IMR-90 (cell line): Measurements from ENCODE around the gene FCRL5. TPM values are rescaled to one million over a fixed set of nuclear protein-coding genes. Genes with fewer than 3 reads are reported as not detected.

Experiments
- ATAC-seq: fragments of 200-7000 bp; cut with Tn5 transposase; 2 replicates; pipeline ENCODE4 v1.9.1; 2020; ENCODE audit warnings: low read depth, mild to moderate bottlenecking, moderate library complexity
- BruUV-seq: library from RNA; stranded (reverse); fragments of 400-500 nt; replicated peaks from 2 replicates; lab custom pipeline; 2021; lab: Mats Ljungman, UMichigan
- CTCF ChIA-PET: fragments of 300-600 bp; formaldehyde crosslinking; extraction: SDS; loops from one replicate; lab custom pipeline; 2021; ENCODE audit warnings: antibody characterized with exemption; lab: Yijun Ruan, JAX
- POLR2A ChIA-PET: fragments of 300-600 bp; sonication (Branson Sonifier 250); formaldehyde crosslinking; loops from one replicate; lab custom pipeline; 2022; ENCODE audit warnings: antibody characterized with exemption; ENCODE audit not compliant: unreplicated experiment; lab: Charles Lee
- DNase-seq: peaks from one replicate; pipeline ENCODE4 v3.0.0; 2013
- H2AFZ ChIP-seq: replicated peaks from 2 replicates; pipeline ENCODE3; 2013; ENCODE audit warnings: low read length, mild to moderate bottlenecking; ENCODE audit not compliant: poor library complexity
- H2AK5ac ChIP-seq: 2 replicates; pipeline ENCODE4 v1.6.1; 2013; ENCODE audit warnings: low read depth, low read length, inconsistent platforms
- H2AK9ac ChIP-seq: replicated peaks from 2 replicates; pipeline ENCODE3; 2013; ENCODE audit warnings: mild to moderate bottlenecking, low read depth, low read length, moderate library complexity; ENCODE audit not compliant: poor library complexity
- H2BK120ac ChIP-seq: 2 replicates; pipeline ENCODE4 v1.6.1; 2013; ENCODE audit warnings: low read depth, low read length, inconsistent platforms
- H2BK15ac ChIP-seq: 3 replicates; pipeline ENCODE4 v1.6.1; 2013; ENCODE audit warnings: low read depth, low read length, inconsistent platforms
- H2BK20ac ChIP-seq: 2 replicates; pipeline ENCODE4 v1.6.1; 2013; ENCODE audit warnings: low read depth, mild to moderate bottlenecking, inconsistent platforms, low read length, moderate library complexity
- H2BK5ac ChIP-seq: 2 replicates; pipeline ENCODE4 v1.6.1; 2013; ENCODE audit warnings: mild to moderate bottlenecking, low read depth, low read length, inconsistent platforms; ENCODE audit not compliant: poor library complexity, severe bottlenecking
- H3K14ac ChIP-seq: replicated peaks from 2 replicates; pipeline ENCODE4 v1.6.1; 2013; ENCODE audit warnings: low read depth, low read length, inconsistent platforms
- H3K18ac ChIP-seq: 2 replicates; pipeline ENCODE4 v1.6.1; 2013; ENCODE audit warnings: low read depth, low read length, control low read depth
- H3K23ac ChIP-seq: 2 replicates; pipeline ENCODE4 v1.6.1; 2013; ENCODE audit warnings: low read depth, low read length, inconsistent platforms
- H3K27ac ChIP-seq: 2 replicates; pipeline ENCODE4 v1.5.1; 2013; ENCODE audit warnings: mild to moderate bottlenecking, control low read depth, low read length; ENCODE audit not compliant: insufficient read depth
- H3K27me3 ChIP-seq: 2 replicates; pipeline ENCODE4 v1.6.1; 2013; ENCODE audit warnings: low read length; ENCODE audit not compliant: control insufficient read depth, insufficient read depth
- H3K36me3 ChIP-seq: 2 replicates; pipeline ENCODE4 v1.6.1; 2013; ENCODE audit warnings: low read length, mixed read lengths; ENCODE audit not compliant: control insufficient read depth, insufficient read depth
- H3K4ac ChIP-seq: 2 replicates; pipeline ENCODE4 v1.6.1; 2013; ENCODE audit warnings: low read depth, low read length, inconsistent platforms
- H3K4me1 ChIP-seq: 2 replicates; pipeline ENCODE4 v1.6.1; 2013; ENCODE audit warnings: low read length, mixed read lengths; ENCODE audit not compliant: control insufficient read depth, insufficient read depth
- H3K4me2 ChIP-seq: 2 replicates; pipeline ENCODE4 v1.6.1; 2013; ENCODE audit warnings: low read depth, mild to moderate bottlenecking, control low read depth, low read length, moderate library complexity
- H3K4me3 ChIP-seq: 2 replicates; pipeline ENCODE4 v1.5.1; 2013; ENCODE audit warnings: low read depth, mild to moderate bottlenecking, control low read depth, low read length, moderate library complexity; ENCODE audit not compliant: insufficient read depth
- H3K56ac ChIP-seq: 2 replicates; pipeline ENCODE4 v1.6.1; 2013; ENCODE audit warnings: low read length, inconsistent platforms; ENCODE audit not compliant: insufficient read depth; ENCODE audit errors: extremely low read depth
- H3K79me1 ChIP-seq, 2 experiments: 2 replicates each; pipeline ENCODE4 v1.6.1; 2013; ENCODE audit warnings: low read length in 2 of 2, inconsistent platforms in 1 of 2, low read depth in 1 of 2
- H3K9ac ChIP-seq: 2 replicates; pipeline ENCODE4 v1.6.1; 2013; ENCODE audit warnings: low read depth, low read length, control low read depth
- H3K9me1 ChIP-seq: 2 replicates; pipeline ENCODE4 v1.6.1; 2013; ENCODE audit warnings: low read length, inconsistent platforms; ENCODE audit not compliant: insufficient read depth
- H3K9me3 ChIP-seq: 2 replicates; pipeline ENCODE4 v1.6.1; 2013; ENCODE audit warnings: low read length; ENCODE audit not compliant: control insufficient read depth, insufficient read depth
- H4K20me1 ChIP-seq: 2 replicates; pipeline ENCODE4 v1.6.1; 2013; ENCODE audit warnings: low read length, inconsistent platforms; ENCODE audit not compliant: insufficient read depth
- H4K5ac ChIP-seq: 2 replicates; pipeline ENCODE4 v1.6.1; 2013; ENCODE audit warnings: mild to moderate bottlenecking, low read depth, low read length, control low read depth
- H4K8ac ChIP-seq, 2 experiments: 2 replicates each; pipeline ENCODE4 v1.6.1; 2013; ENCODE audit warnings: low read depth in 2 of 2, low read length in 2 of 2, control low read depth in 1 of 2, inconsistent platforms in 1 of 2
- H4K91ac ChIP-seq: 2 replicates; pipeline ENCODE4 v1.6.1; 2013; ENCODE audit warnings: low read depth, low read length, inconsistent platforms; ENCODE audit not compliant: insufficient read depth
- CEBPB ChIP-seq: IDR thresholded peaks from 2 replicates; pipeline ENCODE4 v1.6.1; 2012; ENCODE audit warnings: low read depth, low read length, improper control_type of control experiment
- NFE2L2 ChIP-seq: fragments of 150-350 bp; IDR thresholded peaks from 2 replicates; pipeline ENCODE4 v1.6.1; 2016; ENCODE audit warnings: low read depth, mild to moderate bottlenecking, low read length
- POLR2A ChIP-seq: IDR thresholded peaks from 2 replicates; pipeline ENCODE4 v1.6.1; 2012; ENCODE audit warnings: mild to moderate bottlenecking, low read depth, low read length
- SMC3 ChIP-seq: fragments of 150-350 bp; IDR thresholded peaks from 2 replicates; pipeline ENCODE4 v1.6.1; 2016; ENCODE audit warnings: low read depth, mild to moderate bottlenecking, antibody characterized with exemption, low read length, moderate library complexity
- WGBS, 2 experiments: methylation state at CpG; one replicate each; pipeline versions ENCODE4 v1.1.5 to v1.1.7; 2013; ENCODE audit warnings: missing lambda C conversion rate in 2 of 2; ENCODE audit not compliant: insufficient read length in 1 of 2; ENCODE audit errors: extremely low coverage in 2 of 2; 5-methylcytosine and 5-hydroxymethylcytosine counted together
- dilution Hi-C: fragments of 300-500 bp; cut with HindIII; formaldehyde crosslinking; loops from one replicate; pipeline ENCODE4 v1.14.3; 2018; ENCODE audit warnings: low sequenced_read_pairs; ENCODE audit not compliant: unreplicated experiment
- in situ Hi-C: fragments of 300-500 bp; cut with MboI; formaldehyde crosslinking; loops from 3 replicates; pipeline ENCODE4 v1.14.3; 2019; ENCODE audit warnings: low sequenced_read_pairs, inconsistent platforms, mixed read lengths
- intact Hi-C: fragments of 100-400 bp; cut with micrococcal nuclease; formaldehyde crosslinking; loops from 2 replicates; pipeline ENCODE4 v1.10.0; 2022
- polyA plus RNA-seq, 3 experiments: library from polyadenylated mRNA; depleted of rRNA; stranded (reverse); fragments of >200 nt; gene quantifications; 2 replicates each; pipeline ENCODE4 v1.2.3, GENCODE V29; 2012; ENCODE audit warnings: low replicate concordance in 1 of 3
- total RNA-seq: library from RNA; depleted of rRNA; stranded (reverse); fragments of >200 nt; gene quantifications from 2 replicates; pipeline ENCODE4 v1.2.3, GENCODE V29; 2012

Gene FCRL5
- total and polyA plus RNA-seq, 2 of the 4 experiments (the other 2 are of a cell fraction) = not detected

DNA sequence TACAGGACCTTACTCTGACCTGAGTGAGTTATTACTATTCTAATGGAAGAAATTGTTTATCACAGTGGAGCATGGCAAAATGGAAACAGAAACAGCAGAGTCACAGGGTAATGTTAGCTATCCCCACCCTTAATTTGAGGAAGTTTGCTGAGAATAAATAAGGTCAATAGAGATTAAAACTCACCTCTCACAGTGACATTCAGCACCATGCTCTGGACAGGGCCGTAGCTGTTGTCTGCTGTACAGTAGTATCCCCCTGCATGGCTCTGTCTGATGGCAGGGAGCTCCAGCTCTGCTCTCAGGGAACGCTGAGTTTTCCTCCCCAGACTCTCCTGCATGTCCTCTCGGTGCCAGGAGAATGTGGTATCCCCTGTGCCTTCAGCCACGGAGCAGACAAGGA is 33.7 kb upstream of the FCRL5 start:
- Histone ChIP-seq H2BK15ac (no peak overlapping the region), H3K23ac (no peak overlapping the region), H2AK5ac (no peak overlapping the region), H4K5ac (no peak overlapping the region), H2BK20ac (no peak overlapping the region), H2AFZ (no peak overlapping the region), H3K4me3 (no peak overlapping the region), H3K9me1 (no peaks in the 10 kb centered on the region), H3K14ac (no peak overlapping the region), H4K20me1 (no peaks in the 10 kb centered on the region), H3K9ac (no peak overlapping the region), H4K91ac (no peak overlapping the region), H3K36me3 (no peaks in the 10 kb centered on the region), H2BK5ac (no peak overlapping the region), H3K4ac (no peak overlapping the region), H3K4me2 (no peak overlapping the region), H4K8ac (no peak overlapping the region), H3K27ac (no peak overlapping the region), H3K27me3 (no peaks in the 10 kb centered on the region), H2BK120ac (no peak overlapping the region), H3K79me1 (no peaks in the 10 kb centered on the region), H3K18ac (no peak overlapping the region), H3K9me3 (no peaks in the 10 kb centered on the region), H3K56ac (no peak overlapping the region), H3K4me1 (no peaks in the 10 kb centered on the region), H2AK9ac (no peak overlapping the region)
- no CpG with 5 or more reads among the region's 4 CpGs for WGBS, 2 experiments
- no peak for TF ChIP-seq POLR2A
- no peak for TF ChIP-seq SMC3
- TF ChIP-seq CEBPB = no peak
- no peak for TF ChIP-seq NFE2L2
- intact Hi-C loops = no loop called here
- dilution Hi-C loops = no loop called here
- ChIA-PET POLR2A (no interaction called here), CTCF (no interaction called here)
- no peak for ATAC-seq
- in situ Hi-C loops = no loop called here
- no peak for DNase-seq
- BruUV-seq = no TSS peak
